Endothelial cell of umbilical vein (primary cell): ENCODE data around the gene ZNF57. TPM values are rescaled to one million over a fixed set of nuclear protein-coding genes. Genes with fewer than 3 reads are reported as not detected.

Experiments used
- BruUV-seq: library from RNA; stranded (reverse); fragments of 400-500 nt; replicated peaks from 2 replicates; lab custom pipeline; 2021; lab: Mats Ljungman, UMichigan
- CTCF ChIA-PET: fragments of 300-600, 350-600 bp; sonication (Branson Sonifier 250); formaldehyde crosslinking; loops from one replicate; lab custom pipeline; 2021; ENCODE audit warnings: antibody characterized with exemption, inconsistent platforms; lab: Charles Lee
- POLR2A ChIA-PET: fragments of 300-600, 350-600 bp; sonication (Branson Sonifier 250); formaldehyde crosslinking; loops from one replicate; lab custom pipeline; 2021; ENCODE audit warnings: antibody characterized with exemption, inconsistent platforms; lab: Charles Lee
- DNase-seq: peaks from one replicate; pipeline ENCODE4 v3.0.0-alpha.2; 2011; ENCODE audit warnings: low read depth, low spot score
- FAIRE-seq: peaks from 2 replicates; lab custom pipeline; 2011; peaks lifted over from hg19 to GRCh38; lab: Jason Lieb, UNC
- H2AFZ ChIP-seq: 2 replicates; pipeline ENCODE4 v1.6.0; 2012; ENCODE audit warnings: low read depth, low read length, control low read depth, inconsistent platforms
- H3K27ac ChIP-seq: 2 replicates; pipeline ENCODE4 v1.5.1; 2011; ENCODE audit warnings: low read depth, mild to moderate bottlenecking, control low read depth, low read length, moderate library complexity; ENCODE audit not compliant: insufficient read depth
- H3K27me3 ChIP-seq, 2 experiments: 2 replicates each; pipeline versions ENCODE4 v1.6.0 to v1.6.1; 2011; ENCODE audit warnings: low read length in 2 of 2, mixed read lengths in 1 of 2; ENCODE audit not compliant: control insufficient read depth in 2 of 2, insufficient read depth in 2 of 2
- H3K36me3 ChIP-seq, 2 experiments: 2 replicates in 1 of 2; 3 replicates in 1 of 2; pipeline ENCODE4 v1.5.1; 2011; ENCODE audit warnings: low read length in 2 of 2, mild to moderate bottlenecking in 1 of 2, moderate library complexity in 1 of 2; ENCODE audit not compliant: control insufficient read depth in 2 of 2, insufficient read depth in 2 of 2; ENCODE audit errors: extremely low read depth in 1 of 2
- H3K4me1 ChIP-seq: 3 replicates; pipeline ENCODE4 v1.5.1; 2011; ENCODE audit warnings: mild to moderate bottlenecking, low read length; ENCODE audit not compliant: control insufficient read depth, insufficient read depth; ENCODE audit errors: extremely low read depth
- H3K4me2 ChIP-seq: 2 replicates; pipeline ENCODE4 v1.6.1; 2011; ENCODE audit warnings: low read length, control low read depth, mixed read lengths; ENCODE audit not compliant: insufficient read depth
- H3K4me3 ChIP-seq, 3 experiments: fragments of 200-600 bp in 1 of 3; sonication (generic), shearing (Covaris generic) in 1 of 3; replicated peaks in 1 of 3; 2 replicates each; pipeline ENCODE4 v1.5.1; 2011 to 2016; ENCODE audit warnings: control low read depth in 3 of 3, low read length in 3 of 3, mild to moderate bottlenecking in 2 of 3, inconsistent platforms in 1 of 3, low read depth in 1 of 3, moderate library complexity in 1 of 3; ENCODE audit not compliant: insufficient read depth in 1 of 3
- H3K79me2 ChIP-seq: 2 replicates; pipeline ENCODE4 v1.6.0; 2012; ENCODE audit warnings: low read length, inconsistent platforms; ENCODE audit not compliant: control insufficient read depth, insufficient read depth
- H3K9ac ChIP-seq: replicated peaks from 2 replicates; pipeline ENCODE3; 2011; ENCODE audit warnings: low read length, control low read depth; ENCODE audit not compliant: insufficient read depth; ENCODE audit errors: extremely low read depth
- H3K9me1 ChIP-seq: replicated peaks from 3 replicates; pipeline ENCODE4 v1.6.0; 2011; ENCODE audit warnings: mild to moderate bottlenecking, low read length; ENCODE audit not compliant: control insufficient read depth, insufficient read depth; ENCODE audit errors: extremely low read depth
- H3K9me3 ChIP-seq: replicated peaks from 2 replicates; pipeline ENCODE4 v1.5.1; 2012; ENCODE audit warnings: low read length, inconsistent platforms; ENCODE audit not compliant: control insufficient read depth, insufficient read depth
- H4K20me1 ChIP-seq: replicated peaks from 2 replicates; pipeline ENCODE3; 2011; ENCODE audit warnings: mild to moderate bottlenecking, low read length; ENCODE audit not compliant: control insufficient read depth, insufficient read depth; ENCODE audit errors: extremely low read depth
- EZH2 ChIP-seq: IDR thresholded peaks from 2 replicates; pipeline ENCODE4 v1.6.1; 2012; ENCODE audit warnings: borderline replicate concordance, low read depth, mild to moderate bottlenecking, moderate library complexity, low read length, inconsistent platforms; ENCODE audit not compliant: severe bottlenecking
- FOS ChIP-seq: IDR thresholded peaks from 2 replicates; pipeline ENCODE4 v1.6.1; 2011; ENCODE audit warnings: mild to moderate bottlenecking, low read length, moderate library complexity, borderline replicate concordance; ENCODE audit not compliant: insufficient read depth
- GATA2 ChIP-seq: IDR thresholded peaks from 2 replicates; pipeline ENCODE4 v1.7.0; 2011; ENCODE audit warnings: low read depth, mild to moderate bottlenecking, moderate library complexity, mixed read lengths, low read length; ENCODE audit not compliant: insufficient read length, insufficient read depth
- JUN ChIP-seq: IDR thresholded peaks from 2 replicates; pipeline ENCODE4 v1.6.1; 2011; ENCODE audit warnings: borderline replicate concordance, low read depth; ENCODE audit not compliant: insufficient read length, insufficient read depth
- MAX ChIP-seq: IDR thresholded peaks from 2 replicates; pipeline ENCODE4 v1.6.1; 2011; ENCODE audit not compliant: insufficient read depth, insufficient read length
- MYC ChIP-seq: IDR thresholded peaks from one replicate; pipeline ENCODE4 v1.6.1; 2011; ENCODE audit warnings: mild to moderate bottlenecking, low read depth, low read length
- POLR2A ChIP-seq: IDR thresholded peaks from 2 replicates; pipeline ENCODE4 v1.6.1; 2012; ENCODE audit warnings: low read depth, mild to moderate bottlenecking, control low read depth, low read length
- POLR2AphosphoS5 ChIP-seq: IDR thresholded peaks from 2 replicates; pipeline ENCODE4 v1.6.1; 2012; ENCODE audit warnings: low read depth, mild to moderate bottlenecking, control low read depth, low read length, moderate library complexity; ENCODE audit not compliant: insufficient read depth
- dilution Hi-C: fragments of 300-500 bp; cut with MboI; formaldehyde crosslinking; loops from one replicate; pipeline ENCODE4 v1.15.0; 2019; ENCODE audit warnings: low sequenced_read_pairs; ENCODE audit not compliant: extremely low pct_ligation_motif_present
- intact Hi-C: fragments of 100-400 bp; cut with micrococcal nuclease; formaldehyde crosslinking; loops from one replicate; pipeline ENCODE4 v1.10.0; 2022
- polyA plus RNA-seq, 4 experiments: library from polyadenylated mRNA; depleted of rRNA in 3 of 4; stranded (reverse) in 3 of 4; unstranded in 1 of 4; fragments of >200 nt; gene quantifications; 2 replicates each; pipeline versions ENCODE4 v1.2.1 to v1.2.3, GENCODE V29; 2011 to 2012; ENCODE audit warnings: missing spikeins in 1 of 4
- total RNA-seq: library from RNA; stranded (reverse); gene quantifications from 2 replicates; pipeline ENCODE4 v1.2.3, GENCODE V29; 2021
- TF ChIP-seq, protein P1 (sequence below), 2 donors: IDR thresholded peaks; 1 replicate in 1 of 2; 2 replicates in 1 of 2; pipeline ENCODE4 v1.5.1; 2011; ENCODE audit warnings: low read length in 2 of 2, mild to moderate bottlenecking in 2 of 2, moderate library complexity in 2 of 2, control low read depth in 1 of 2, inconsistent platforms in 1 of 2, low read depth in 1 of 2; ENCODE audit not compliant: insufficient read depth in 1 of 2; ENCODE audit errors: extremely low read depth in 1 of 2

ZNF57 gene
- total and polyA plus RNA-seq, 2 donors (not counting 3 experiments of a cell fraction or from before 2014, with no cell fraction given): 2.0 to 3.6 TPM

DNA sequence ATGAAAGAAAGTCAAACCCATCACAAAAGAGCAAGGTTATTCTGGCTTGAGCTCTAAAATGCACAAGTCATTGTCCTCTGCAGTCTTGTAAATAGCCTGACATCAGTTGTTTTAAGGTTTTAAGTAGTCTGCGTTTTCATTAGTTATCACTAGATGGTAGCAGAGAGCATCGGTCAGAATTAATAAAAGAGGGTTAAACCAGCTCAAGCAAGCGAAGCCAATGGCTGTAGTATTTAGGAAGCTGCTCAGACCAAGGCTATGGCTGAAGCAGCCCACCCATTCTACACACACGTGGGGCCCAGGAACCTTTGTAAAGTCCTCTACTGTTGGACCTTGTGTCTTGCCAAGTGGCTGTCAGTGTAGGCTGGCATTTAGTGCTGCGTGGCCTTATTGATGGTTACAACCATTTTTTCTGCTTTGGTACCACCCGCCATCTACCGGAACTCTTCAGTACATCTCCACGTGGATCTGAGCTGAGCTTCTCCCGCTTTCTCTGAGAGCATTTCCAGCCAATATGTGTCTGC lies 13.3 kb upstream of the ZNF57 start:
- DNase-seq (peak; percentile 85), FAIRE-seq (peak; percentile 92)
- dilution Hi-C loops (no loop called here), intact Hi-C loops (loop anchor here (1.0 kb wide), 2 partner anchors 63 to 239 kb away; no protein-coding TSS in a partner anchor)
- BruUV-seq: no TSS peak
- no peak for TF ChIP-seq POLR2A
- TF ChIP-seq, protein P1, sequence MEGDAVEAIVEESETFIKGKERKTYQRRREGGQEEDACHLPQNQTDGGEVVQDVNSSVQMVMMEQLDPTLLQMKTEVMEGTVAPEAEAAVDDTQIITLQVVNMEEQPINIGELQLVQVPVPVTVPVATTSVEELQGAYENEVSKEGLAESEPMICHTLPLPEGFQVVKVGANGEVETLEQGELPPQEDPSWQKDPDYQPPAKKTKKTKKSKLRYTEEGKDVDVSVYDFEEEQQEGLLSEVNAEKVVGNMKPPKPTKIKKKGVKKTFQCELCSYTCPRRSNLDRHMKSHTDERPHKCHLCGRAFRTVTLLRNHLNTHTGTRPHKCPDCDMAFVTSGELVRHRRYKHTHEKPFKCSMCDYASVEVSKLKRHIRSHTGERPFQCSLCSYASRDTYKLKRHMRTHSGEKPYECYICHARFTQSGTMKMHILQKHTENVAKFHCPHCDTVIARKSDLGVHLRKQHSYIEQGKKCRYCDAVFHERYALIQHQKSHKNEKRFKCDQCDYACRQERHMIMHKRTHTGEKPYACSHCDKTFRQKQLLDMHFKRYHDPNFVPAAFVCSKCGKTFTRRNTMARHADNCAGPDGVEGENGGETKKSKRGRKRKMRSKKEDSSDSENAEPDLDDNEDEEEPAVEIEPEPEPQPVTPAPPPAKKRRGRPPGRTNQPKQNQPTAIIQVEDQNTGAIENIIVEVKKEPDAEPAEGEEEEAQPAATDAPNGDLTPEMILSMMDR (IDR thresholded peaks at IDR 0.05; ENCODE audit: extremely low read depth in 1 of 2, insufficient read depth in 1 of 2, low read depth in 1 of 2, low read length in 2 of 2): peak; percentile 58 to 60
- Histone ChIP-seq H3K9ac (no peak overlapping the region), H3K4me1 (peaks cover 3% of the 10 kb centered on the region), H3K9me3 (no peaks in the 10 kb centered on the region), H3K4me3 (no peak overlapping the region), H3K79me2 (no peaks in the 10 kb centered on the region), H3K27me3 (no peaks in the 10 kb centered on the region), H3K4me2 (peak overlapping the region; percentile 42), H3K9me1 (no peaks in the 10 kb centered on the region), H4K20me1 (no peaks in the 10 kb centered on the region), H3K36me3 (no peaks in the 10 kb centered on the region), H3K27ac (no peak overlapping the region), H2AFZ (peak overlapping the region; percentile 94)
- ChIA-PET CTCF (interaction anchor here (0.5 to 3.2 kb wide), 35 partner anchors 11 to 275 kb away, joined by 3 to 105 read pairs (median 5); partner anchors contain the start of genes THOP1, ZNF555, ZNF556 and ZNF57), POLR2A (interaction anchor here (0.8 to 2.1 kb wide), 2 partner anchors 52 to 63 kb away, joined by 3 to 15 read pairs; no protein-coding TSS in a partner anchor)

DNA sequence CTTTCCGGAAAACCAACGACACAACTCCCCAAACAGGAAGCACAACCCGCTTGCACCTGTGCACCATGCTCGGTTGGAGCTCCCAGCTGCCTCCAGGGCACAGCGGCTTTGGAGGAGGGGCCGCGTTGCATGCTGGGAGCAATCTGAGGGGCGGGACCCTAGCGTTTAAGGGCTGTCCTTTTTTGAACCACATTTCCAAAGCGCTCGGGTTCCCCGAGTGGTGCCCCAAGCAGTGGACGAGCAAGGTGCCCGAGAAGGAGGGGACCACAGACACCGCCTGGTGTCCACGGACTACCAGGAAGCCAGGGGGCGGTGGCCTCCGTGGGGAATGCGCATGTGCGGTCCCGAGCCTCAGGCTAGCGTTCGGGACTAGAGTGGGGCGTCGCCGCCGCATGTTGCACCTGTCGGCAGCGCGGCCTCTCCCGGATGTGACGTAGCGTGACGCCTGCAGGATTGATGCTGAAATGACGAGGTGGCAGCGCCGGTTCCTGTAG lies 11.9 kb upstream of the ZNF57 start:
- no peak overlapping the region for H3K4me2 ChIP-seq
- FAIRE-seq (no peak), DNase-seq (no peak)
- H3K79me2 ChIP-seq: no peaks in the 10 kb centered on the region
- no peaks in the 10 kb centered on the region for H3K36me3 ChIP-seq
- POLR2A ChIA-PET: interaction anchor here (2.1 kb wide), 1 partner anchor 62 kb away, joined by 15 read pairs; no protein-coding TSS in a partner anchor
- CTCF ChIA-PET: interaction anchor here (1.3 to 3.2 kb wide), 8 partner anchors 10 to 237 kb away, joined by 3 to 105 read pairs (median 6); partner anchors contain the start of gene ZNF57
- no peaks in the 10 kb centered on the region for H3K9me1 ChIP-seq
- no peaks in the 10 kb centered on the region for H3K9me3 ChIP-seq
- no peaks in the 10 kb centered on the region for H4K20me1 ChIP-seq
- no peak overlapping the region for H3K27ac ChIP-seq
- dilution Hi-C loops: no loop called here
- no peak for TF ChIP-seq MYC
- no peak for TF ChIP-seq JUN
- no peak for TF ChIP-seq FOS
- TF ChIP-seq POLR2AphosphoS5: no peak
- no peak for TF ChIP-seq EZH2
- no peak for TF ChIP-seq GATA2
- TF ChIP-seq POLR2A: no peak
- no peak for TF ChIP-seq MAX
- TF ChIP-seq, protein P1 (IDR thresholded peaks at IDR 0.05; ENCODE audit: extremely low read depth in 1 of 2, insufficient read depth in 1 of 2, low read depth in 1 of 2, low read length in 2 of 2): no peak
- H2AFZ ChIP-seq: peak overlapping the region; percentile 11
- no peak overlapping the region for H3K4me3 ChIP-seq
- peaks cover 3% of the 10 kb centered on the region for H3K4me1 ChIP-seq
- no peak overlapping the region for H3K9ac ChIP-seq
- no TSS peak for BruUV-seq
- H3K27me3 ChIP-seq: no peaks in the 10 kb centered on the region
- intact Hi-C loops: no loop called here
